ENCODE data around the gene NEBL. TPM values are rescaled to one million over a fixed set of nuclear protein-coding genes. Genes with fewer than 3 reads are reported as not detected.
A peak's percentile ranks its signal among the peaks of the same experiment; 100 is the strongest.

Gene NEBL, protein sequence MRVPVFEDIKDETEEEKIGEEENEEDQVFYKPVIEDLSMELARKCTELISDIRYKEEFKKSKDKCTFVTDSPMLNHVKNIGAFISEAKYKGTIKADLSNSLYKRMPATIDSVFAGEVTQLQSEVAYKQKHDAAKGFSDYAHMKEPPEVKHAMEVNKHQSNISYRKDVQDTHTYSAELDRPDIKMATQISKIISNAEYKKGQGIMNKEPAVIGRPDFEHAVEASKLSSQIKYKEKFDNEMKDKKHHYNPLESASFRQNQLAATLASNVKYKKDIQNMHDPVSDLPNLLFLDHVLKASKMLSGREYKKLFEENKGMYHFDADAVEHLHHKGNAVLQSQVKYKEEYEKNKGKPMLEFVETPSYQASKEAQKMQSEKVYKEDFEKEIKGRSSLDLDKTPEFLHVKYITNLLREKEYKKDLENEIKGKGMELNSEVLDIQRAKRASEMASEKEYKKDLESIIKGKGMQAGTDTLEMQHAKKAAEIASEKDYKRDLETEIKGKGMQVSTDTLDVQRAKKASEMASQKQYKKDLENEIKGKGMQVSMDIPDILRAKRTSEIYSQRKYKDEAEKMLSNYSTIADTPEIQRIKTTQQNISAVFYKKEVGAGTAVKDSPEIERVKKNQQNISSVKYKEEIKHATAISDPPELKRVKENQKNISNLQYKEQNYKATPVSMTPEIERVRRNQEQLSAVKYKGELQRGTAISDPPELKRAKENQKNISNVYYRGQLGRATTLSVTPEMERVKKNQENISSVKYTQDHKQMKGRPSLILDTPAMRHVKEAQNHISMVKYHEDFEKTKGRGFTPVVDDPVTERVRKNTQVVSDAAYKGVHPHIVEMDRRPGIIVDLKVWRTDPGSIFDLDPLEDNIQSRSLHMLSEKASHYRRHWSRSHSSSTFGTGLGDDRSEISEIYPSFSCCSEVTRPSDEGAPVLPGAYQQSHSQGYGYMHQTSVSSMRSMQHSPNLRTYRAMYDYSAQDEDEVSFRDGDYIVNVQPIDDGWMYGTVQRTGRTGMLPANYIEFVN
- total RNA-seq (2011; cell fraction: chromatin; rRNA removed; ENCODE audit: low replicate concordance) = 5.5 and 30.8 TPM in 2 replicates
- total RNA-seq (2011; cell fraction: nucleolus; rRNA removed) = 2.7 and 8.0 TPM in 2 replicates
- total RNA-seq (2011; cell fraction: nucleoplasm; rRNA removed) = 15.3 and 18.3 TPM in 2 replicates
- total RNA-seq (2014; rRNA removed) = 11.1 and 11.2 TPM in 2 replicates
- total RNA-seq (2014; rRNA removed; fragmentation: Illumina TruSeq; extraction: Trizol) = 14.6 and 16.5 TPM in 2 replicates
- 8.0 and 8.7 TPM in 2 replicates for total RNA-seq (2015; rRNA removed; fragmentation: Illumina TruSeq; extraction: Trizol)
- total RNA-seq (2021) = 10.0 and 12.5 TPM in 2 replicates
- 0.73 and 0.82 TPM in 2 replicates for polyA plus RNA-seq (2011; rRNA removed)
- polyA plus RNA-seq (2011; cell fraction: cytosol; rRNA removed) = 0.37 and 0.43 TPM in 2 replicates
- 1.1 and 1.3 TPM in 2 replicates for polyA plus RNA-seq (2011; cell fraction: nucleus; rRNA removed)
- polyA plus RNA-seq (2012) = 10.3 and 38.0 TPM in 2 replicates
- polyA plus RNA-seq (2014; fragmentation: Illumina TruSeq; extraction: Trizol) = 9.5 and 9.8 TPM in 2 replicates
- 1 to 10 TPM; 2.3 to 3.0 TPM for polyA plus RNA-seq (2014; fragmentation: Nextera tagmentation; extraction: Ambion mirVana)
- polyA plus RNA-seq (2014; rRNA removed) = 10.7 and 11.7 TPM in 2 replicates
- polyA minus RNA-seq (2011; rRNA and poly(A)+ RNA removed) = 1.9 and 2.8 TPM in 2 replicates
- 0.67 and 0.73 TPM in 2 replicates for polyA minus RNA-seq (2011; cell fraction: cytosol; rRNA and poly(A)+ RNA removed)
- polyA minus RNA-seq (2011; cell fraction: nucleus; rRNA and poly(A)+ RNA removed) = 2.2 and 4.2 TPM in 2 replicates
- percentile 48 among the genes with signal in this experiment for Bru-seq, nascent RNA
- BruChase-seq, experiment 1, labeled RNA remaining after a 2-hour chase = percentile 56 among the genes with signal in this experiment
- percentile 54 among the genes with signal in this experiment for BruChase-seq, experiment 2, labeled RNA remaining after a 6-hour chase
- long read RNA-seq, experiment 1, partial matches to known transcripts = 1 of 6 reads
- long read RNA-seq, experiment 1, other reads (novel, unspliced or antisense) = 4 of 6 reads
- long read RNA-seq, experiment 2, partial matches to known transcripts = 0 of 2 reads
- long read RNA-seq, experiment 2, other reads (novel, unspliced or antisense) = 2 of 2 reads
- long read RNA-seq, experiment 3 = 0 reads

DNA sequence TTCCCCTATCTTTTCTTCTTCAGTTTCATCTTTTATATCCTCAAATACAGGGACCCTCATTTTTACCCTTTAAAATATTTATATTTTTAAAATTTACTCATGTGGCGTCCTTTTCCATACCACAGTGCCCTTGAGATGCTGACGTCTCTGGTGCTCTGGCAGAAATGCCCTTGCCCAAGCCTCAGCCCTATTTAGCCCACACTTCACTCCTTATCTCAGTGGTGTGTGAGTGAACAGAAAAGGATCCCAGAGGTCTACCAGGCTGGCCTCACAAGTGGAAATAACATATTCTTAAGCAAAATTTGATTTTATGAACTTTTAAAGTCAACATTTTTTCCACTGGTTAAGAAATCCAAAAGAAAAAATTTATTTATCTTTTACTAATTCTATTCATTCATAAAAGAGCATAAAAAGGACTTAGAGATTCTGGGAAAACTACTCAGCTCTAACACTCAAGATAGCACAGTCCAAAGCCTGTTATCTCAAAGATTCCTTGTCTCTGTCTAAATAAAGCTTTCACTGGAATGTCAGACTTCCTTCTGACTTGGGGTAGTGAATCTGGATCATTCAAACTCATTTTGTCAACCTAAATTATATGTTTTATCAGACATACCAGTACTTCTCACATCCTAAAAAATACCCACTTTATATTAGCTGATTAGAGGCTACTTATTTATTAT lies at the start of gene NEBL:
TSS of gene NEBL (minus strand) at position 166 of the 680 bp plus-strand sequence. CDS start at position 60, 106 bp downstream.
- Histone ChIP-seq H3K9me3 (replicated peaks; ENCODE audit: control insufficient read depth, insufficient read depth, low read depth, low read length) (no peaks in the 10 kb centered on the region), H2AFZ (ENCODE audit: low read depth, low read length) (no peak within 1 kb of the TSS), H3K4me3 (no peak within 1 kb of the TSS), H3K36me3 (ENCODE audit: control insufficient read depth, insufficient read depth, low read length) (no peaks in the 10 kb centered on the region), H3K79me2 (ENCODE audit: control insufficient read depth, insufficient read depth, low read length) (no peaks in the 10 kb centered on the region), H3K27ac (ENCODE audit: extremely low read depth, low read depth, low read length) (no peak within 1 kb of the TSS), H3K9ac (ENCODE audit: insufficient read depth in 1 of 2, low read depth in 2 of 2, low read length in 2 of 2) (no peak within 1 kb of the TSS), H4K20me1 (replicated peaks; ENCODE audit: control insufficient read depth, insufficient read depth, low read length) (no peaks in the 10 kb centered on the region), H3K4me2 (ENCODE audit: insufficient read depth, low read length) (no peak within 1 kb of the TSS), H3K9me1 (ENCODE audit: control insufficient read depth, insufficient read depth, low read length) (no peaks in the 10 kb centered on the region), H3K27me3 (ENCODE audit: control insufficient read depth in 2 of 2, insufficient read depth in 2 of 2, low read length in 2 of 2) (no peaks in the 10 kb centered on the region), H3K4me1 (replicated peaks in 1 of 2; ENCODE audit: control insufficient read depth in 2 of 2, insufficient read depth in 2 of 2, low read length in 2 of 2) (no peaks in the 10 kb centered on the region)
- BruUV-seq (replicated peaks) = no TSS peak
- ChIA-PET CTCF (ENCODE audit: low intra/inter-chr PET ratio) (no interaction called here), POLR2A (no interaction called here)
- WGBS (ENCODE audit: insufficient coverage, low coverage, missing lambda C conversion rate) = 52% methylated on average over 2 of the region's 2 CpGs
- intact Hi-C loops (cut with micrococcal nuclease) (no loop called here), in situ Hi-C loops (cut with MboI) (no loop called here)
- ATAC-seq = no peak
- TF ChIP-seq NFXL1 (CRISPR knock-in tag; IDR thresholded peaks at IDR 0.05) = no peak
- TF ChIP-seq ZKSCAN3 (CRISPR knock-in tag; IDR thresholded peaks at IDR 0.05) = no peak
- no peak for TF ChIP-seq PURB (CRISPR knock-in tag; IDR thresholded peaks at IDR 0.05; ENCODE audit: low read depth)
- TF ChIP-seq SMAD3 (CRISPR knock-in tag; conservative IDR thresholded peaks at IDR 0.05) = no peak
- TF ChIP-seq SUPT5H (IDR thresholded peaks at IDR 0.05) = no peak
- TF ChIP-seq C11orf30 (IDR thresholded peaks at IDR 0.05; ENCODE audit: low read depth) = no peak
- no peak for DNase-seq (ENCODE audit: extremely low read depth in 1 of 4, low spot score in 3 of 4)
- no peak for FAIRE-seq
